Hematopoietic multipotent progenitor cell treated with erythropoietin and hydrocortisone succinate and interleukin-3 and kit ligand, for 17 days (in vitro differentiated cells): ENCODE measurements around the gene BEX1.
"Not testable (repeated sequence)": the region's sequence is repeated elsewhere in the genome, so short reads cannot be mapped to it uniquely, and the experiment has no call there.

Experiments
- DNase-seq: peaks from one replicate; pipeline ENCODE4 v3.0.0-alpha.2; 2015; ENCODE audit warnings: low spot score

Gene BEX1

GRCh38 chrX:103063918-103064434, at the start of gene BEX1:
BEX1 (minus strand) TSS chrX:103064171; CDS start chrX:103063274, 897 bp downstream.
- DNase-seq: peak; percentile 12

- DNase-seq: not testable (repeated sequence)
Measured at GRCh38 chrX:103109497-103109896, 45.5 kb upstream of the BEX1 start.

GRCh38 chrX:103107836-103108235, 43.9 kb upstream of the BEX1 start:
- DNase-seq: no peak

- DNase-seq: not testable (repeated sequence)
Measured at GRCh38 chrX:103107227-103107737, 43.3 kb upstream of the BEX1 start.

GRCh38 chrX:103104370-103104769, 40.4 kb upstream of the BEX1 start:
- DNase-seq: not testable (repeated sequence)

- DNase-seq: not testable (repeated sequence)
Measured at GRCh38 chrX:103103866-103104265, 39.9 kb upstream of the BEX1 start.

GRCh38 chrX:103101299-103102042, 37.5 kb upstream of the BEX1 start:
- peak; percentile 14 for DNase-seq

GRCh38 chrX:103100484-103100883, 36.5 kb upstream of the BEX1 start:
- DNase-seq: no peak

- DNase-seq: no peak
Measured at GRCh38 chrX:103099691-103100090, 35.7 kb upstream of the BEX1 start.

- peak; percentile 19 for DNase-seq
Measured at GRCh38 chrX:103098488-103098887, 34.5 kb upstream of the BEX1 start.

- no peak for DNase-seq
Measured at GRCh38 chrX:103092942-103093341, 29.0 kb upstream of the BEX1 start, which contains the start of gene NXF3. NXF3 (minus strand) TSS chrX:103093143; CDS start chrX:103093023, 120 bp downstream.

GRCh38 chrX:103081051-103081450, 17.1 kb upstream of the BEX1 start:
- no peak for DNase-seq

GRCh38 chrX:103073467-103073866, 9.5 kb upstream of the BEX1 start:
- no peak for DNase-seq

GRCh38 chrX:103066606-103067005, 2.6 kb upstream of the BEX1 start:
- no peak for DNase-seq

GRCh38 chrX:103063191-103063845, 653 bp downstream of the BEX1 start:
- peak; percentile 4 for DNase-seq

- no peak for DNase-seq
Measured at GRCh38 chrX:103061486-103061885, 2.5 kb downstream of the BEX1 start.

GRCh38 chrX:103056902-103057301, 7.1 kb downstream of the BEX1 start:
- no peak for DNase-seq

- DNase-seq: no peak
Measured at GRCh38 chrX:103052625-103053024, 11.3 kb downstream of the BEX1 start.

- DNase-seq: no peak
Measured at GRCh38 chrX:103051260-103051789, 12.6 kb downstream of the BEX1 start.

- DNase-seq: not testable (repeated sequence)
Measured at GRCh38 chrX:103033371-103033770, 30.6 kb downstream of the BEX1 start.

GRCh38 chrX:103017542-103017941, 46.4 kb downstream of the BEX1 start:
- no peak for DNase-seq

- DNase-seq: no peak
Measured at GRCh38 chrX:103012945-103013344, 51.0 kb downstream of the BEX1 start.
